Measurements from ENCODE around the gene SBK1.
"Not testable (repeated sequence)": the region's sequence is repeated elsewhere in the genome, so short reads cannot be mapped to it uniquely, and the experiment has no call there.

SBK1 gene

DNA sequence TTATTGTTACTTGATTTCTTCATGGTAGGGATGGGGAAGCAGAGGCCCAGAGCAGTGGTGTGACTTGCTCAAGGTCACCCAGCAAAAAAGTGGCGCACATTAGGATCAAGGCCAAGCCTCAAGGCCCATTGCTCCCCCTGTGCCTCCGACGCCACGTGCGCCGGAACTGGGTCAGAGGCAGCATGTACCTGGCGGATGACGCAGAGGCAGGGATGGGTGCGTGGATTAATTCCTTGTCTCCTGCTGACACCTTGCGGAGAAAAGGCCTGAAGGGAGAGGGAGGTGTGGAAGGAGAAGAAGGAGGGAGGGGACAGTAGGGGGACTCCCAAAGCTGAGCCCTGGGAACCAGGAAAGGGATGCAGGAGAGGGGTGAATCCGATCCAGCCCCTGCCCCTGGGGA, 18.5 kb downstream of the SBK1 start:
- no peak for DNase-seq

DNA sequence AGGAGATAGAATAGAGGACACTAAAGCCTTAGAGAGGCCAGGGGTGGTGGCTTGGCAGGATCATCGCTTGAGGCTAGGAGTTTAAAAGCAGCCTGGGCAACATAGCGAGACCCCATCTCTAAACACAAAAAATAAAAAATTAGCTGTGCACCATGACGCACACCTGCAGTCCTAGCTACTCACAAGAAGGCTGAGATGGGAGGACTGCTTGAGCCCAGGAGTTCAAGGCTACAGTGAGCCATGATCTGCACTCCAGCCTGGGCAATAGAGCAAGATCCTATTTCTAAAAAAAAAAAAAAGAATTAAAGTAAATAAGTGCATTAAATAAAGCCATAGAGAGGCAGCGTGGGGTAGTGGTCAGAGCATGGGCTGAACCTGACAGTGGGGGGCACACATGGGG, 19.1 kb downstream of the SBK1 start:
- no peak for DNase-seq

DNA sequence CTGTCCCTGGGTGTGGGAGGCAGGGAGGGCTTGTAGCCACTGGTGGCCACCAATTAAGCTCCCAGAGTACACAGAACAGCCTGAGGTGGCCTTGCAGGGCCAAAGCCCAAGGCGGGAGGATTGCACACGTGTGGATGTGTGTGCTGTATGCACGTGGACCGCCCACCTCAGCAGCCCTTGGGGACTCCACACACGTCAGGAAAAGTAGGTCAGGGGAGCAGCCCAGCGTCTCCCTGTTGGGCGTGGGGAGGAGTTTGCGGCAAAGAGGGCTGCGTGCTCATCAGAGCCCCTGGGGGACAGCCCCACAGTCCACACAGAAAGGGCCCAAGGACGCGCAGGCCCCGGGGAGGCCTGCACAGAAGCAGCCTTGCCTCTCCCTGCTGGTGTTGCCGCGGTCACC, 19.6 kb downstream of the SBK1 start:
- DNase-seq: peak; percentile 33

DNA sequence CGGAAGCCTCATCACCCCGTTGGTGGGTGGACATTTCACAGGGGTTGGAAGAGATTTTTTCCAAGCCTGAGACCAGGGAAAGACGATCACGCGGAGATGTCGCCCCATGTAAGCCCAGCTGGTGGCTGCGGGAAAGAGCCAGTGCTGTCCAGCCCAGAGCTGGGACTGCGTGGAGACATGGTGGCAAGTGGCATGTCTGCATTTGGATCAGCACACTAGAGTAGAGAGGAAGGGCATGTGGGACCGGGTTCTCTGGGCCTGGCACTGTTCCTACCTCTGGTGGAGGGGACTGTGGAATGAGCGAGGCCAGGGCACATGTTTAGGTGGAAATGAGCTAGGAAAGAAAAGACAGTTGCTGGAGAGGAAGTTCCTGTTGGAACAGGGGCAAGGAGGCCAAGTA, 20.0 kb downstream of the SBK1 start:
- no peak for DNase-seq

DNA sequence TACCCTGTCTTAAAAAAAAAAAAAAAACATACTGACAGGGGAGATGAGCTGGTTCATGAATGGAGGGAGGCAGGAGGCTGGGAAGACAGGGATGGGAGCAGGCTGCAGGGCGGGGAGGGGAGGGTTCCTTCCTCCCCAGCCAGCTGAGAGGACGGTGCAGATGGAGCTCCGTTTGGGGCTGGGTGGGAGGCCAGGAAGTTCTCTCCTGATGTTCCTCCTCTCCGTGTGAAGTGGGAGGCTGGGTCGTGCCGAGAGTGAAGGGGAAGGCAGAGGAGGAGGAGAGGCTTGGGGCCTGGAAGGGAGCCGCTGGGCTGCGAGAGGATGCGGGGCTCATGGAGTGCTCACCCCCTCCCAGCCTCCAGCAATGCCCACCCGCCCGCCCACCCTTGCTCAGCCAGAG, 21.3 kb downstream of the SBK1 start:
- no peak for DNase-seq

DNA sequence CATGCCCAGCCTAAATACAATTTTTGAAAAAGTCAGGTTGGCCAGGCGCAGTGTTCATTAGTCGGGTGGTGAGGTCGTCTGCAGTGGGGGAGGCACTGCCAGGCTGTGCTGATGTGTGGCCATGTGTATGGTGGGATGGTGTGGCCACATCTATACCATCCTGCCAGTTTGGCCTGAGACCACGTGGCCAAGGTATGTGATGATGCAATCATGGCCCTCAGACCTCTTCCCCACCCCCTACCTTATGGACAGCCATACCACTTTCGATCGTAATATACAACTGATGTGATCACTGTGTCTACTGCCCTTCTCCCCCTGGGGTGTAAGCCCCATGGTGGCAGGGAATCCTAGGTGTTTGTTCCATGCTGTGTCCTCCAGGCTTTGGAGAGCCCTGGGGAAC, 23.7 kb downstream of the SBK1 start:
- DNase-seq: no peak

DNA sequence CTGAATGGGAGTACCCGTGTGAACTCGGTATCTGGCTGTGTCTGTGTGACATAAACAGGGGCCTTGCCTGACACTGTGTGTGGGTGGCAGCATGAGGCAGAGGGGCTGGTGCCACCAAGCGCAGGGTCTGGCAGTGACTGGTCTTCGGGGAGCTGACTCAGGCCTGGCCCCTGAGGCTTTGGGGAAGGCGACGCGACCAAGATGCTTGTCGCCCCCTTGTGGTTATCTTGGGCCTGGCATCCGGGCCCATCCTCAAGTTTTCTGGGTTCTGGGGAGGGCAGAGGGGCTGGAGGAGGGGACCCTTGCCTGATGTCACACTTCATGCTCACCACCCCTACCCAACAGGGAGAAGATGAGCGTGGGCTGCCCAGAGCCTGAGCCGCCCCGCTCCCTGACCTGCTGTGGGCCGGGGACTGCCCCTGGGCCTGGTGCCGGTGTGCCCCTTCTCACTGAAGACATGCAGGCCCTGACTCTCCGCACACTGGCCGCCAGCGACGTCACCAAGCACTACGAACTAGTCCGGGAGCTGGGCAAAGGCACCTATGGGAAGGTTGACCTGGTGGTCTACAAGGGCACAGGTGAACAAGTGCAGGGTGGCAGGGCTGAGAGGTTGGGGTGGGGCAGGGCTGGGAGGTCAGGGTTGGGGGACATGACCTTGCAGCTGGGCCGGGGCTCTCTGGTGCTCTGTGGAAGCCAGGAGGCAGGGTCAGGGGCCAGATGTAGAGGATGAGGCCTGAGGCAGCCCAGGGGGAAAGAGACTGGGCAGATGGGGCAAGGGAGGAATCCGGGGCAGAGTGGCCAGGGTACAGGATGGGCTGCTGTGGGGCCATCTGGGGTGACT, 24.9 kb downstream of the SBK1 start:
- peak; percentile 62 for DNase-seq

DNA sequence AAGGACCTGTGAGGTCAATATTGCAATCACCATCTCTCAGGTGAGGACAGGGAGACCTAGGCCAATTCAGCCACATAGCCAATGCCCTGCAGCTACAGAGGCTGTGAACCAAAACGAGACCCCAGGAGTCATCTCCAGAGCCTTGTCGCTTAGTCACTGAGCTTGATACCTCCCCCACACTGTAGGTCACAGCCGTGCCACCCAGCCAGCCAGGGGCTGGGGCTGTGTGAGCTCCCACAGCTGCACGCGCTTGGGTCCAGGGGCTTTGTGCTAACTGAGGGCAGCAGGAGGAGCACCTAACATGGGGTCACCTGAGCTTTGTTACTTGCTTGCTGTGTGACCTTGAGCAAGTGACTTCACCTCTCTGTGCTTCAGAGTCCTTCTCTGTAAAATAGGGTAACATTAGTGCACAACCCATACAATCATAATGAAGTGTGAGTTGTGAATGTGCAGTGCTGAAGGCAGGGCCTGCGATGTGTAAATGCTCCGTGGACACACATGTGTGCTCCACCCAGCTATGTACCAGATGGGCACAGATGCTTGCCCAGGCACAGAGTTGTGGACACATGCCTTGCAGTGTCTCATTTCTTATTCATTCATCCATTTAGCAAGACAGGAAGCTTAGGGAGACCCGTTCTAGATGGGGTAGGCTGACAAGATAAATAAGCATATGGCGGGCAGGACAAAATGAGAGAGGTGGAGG, 25.9 kb downstream of the SBK1 start:
- DNase-seq: no peak

DNA sequence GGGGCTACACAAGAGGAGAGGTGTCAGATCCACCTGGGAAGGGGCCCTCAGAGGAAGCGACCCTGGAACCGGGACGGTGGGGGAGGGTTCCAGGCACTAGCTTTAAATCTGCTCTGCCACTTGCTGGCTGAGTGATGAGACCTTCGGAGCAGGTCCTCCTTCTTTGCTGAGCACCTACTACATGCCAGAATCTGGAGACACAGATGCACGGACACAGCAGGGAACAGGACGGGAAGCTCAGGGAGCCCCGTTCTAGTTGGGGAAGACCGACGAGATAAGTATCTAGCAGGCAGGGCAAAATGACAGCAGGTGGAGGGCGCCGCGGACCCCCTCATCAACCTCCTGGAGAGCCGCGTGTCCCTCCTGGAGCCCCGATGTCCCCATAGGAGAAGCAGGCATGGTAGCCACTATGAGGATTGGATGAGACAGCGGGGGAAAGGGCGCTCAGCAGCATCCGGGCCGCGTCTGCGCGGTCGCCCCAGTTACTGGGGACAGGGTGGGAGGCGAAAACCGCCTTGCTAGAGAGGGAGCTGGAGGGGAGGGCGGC, 27.2 kb downstream of the SBK1 start:
- DNase-seq: no peak

DNA sequence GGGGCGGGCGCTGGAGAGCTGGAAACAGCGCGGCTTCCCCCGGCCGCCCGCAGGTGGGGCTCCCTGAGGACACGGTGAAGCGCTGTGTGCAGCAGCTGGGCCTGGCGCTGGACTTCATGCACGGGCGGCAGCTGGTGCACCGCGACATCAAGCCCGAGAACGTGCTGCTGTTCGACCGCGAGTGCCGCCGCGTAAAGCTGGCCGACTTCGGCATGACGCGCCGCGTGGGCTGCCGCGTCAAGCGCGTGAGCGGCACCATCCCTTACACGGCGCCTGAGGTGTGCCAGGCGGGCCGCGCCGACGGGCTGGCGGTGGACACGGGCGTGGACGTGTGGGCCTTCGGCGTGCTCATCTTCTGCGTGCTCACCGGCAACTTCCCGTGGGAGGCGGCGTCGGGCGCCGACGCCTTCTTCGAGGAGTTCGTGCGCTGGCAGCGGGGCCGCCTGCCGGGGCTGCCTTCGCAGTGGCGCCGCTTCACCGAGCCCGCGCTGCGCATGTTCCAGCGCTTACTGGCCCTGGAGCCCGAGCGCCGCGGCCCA, 27.8 kb downstream of the SBK1 start:
- DNase-seq: no peak

DNA sequence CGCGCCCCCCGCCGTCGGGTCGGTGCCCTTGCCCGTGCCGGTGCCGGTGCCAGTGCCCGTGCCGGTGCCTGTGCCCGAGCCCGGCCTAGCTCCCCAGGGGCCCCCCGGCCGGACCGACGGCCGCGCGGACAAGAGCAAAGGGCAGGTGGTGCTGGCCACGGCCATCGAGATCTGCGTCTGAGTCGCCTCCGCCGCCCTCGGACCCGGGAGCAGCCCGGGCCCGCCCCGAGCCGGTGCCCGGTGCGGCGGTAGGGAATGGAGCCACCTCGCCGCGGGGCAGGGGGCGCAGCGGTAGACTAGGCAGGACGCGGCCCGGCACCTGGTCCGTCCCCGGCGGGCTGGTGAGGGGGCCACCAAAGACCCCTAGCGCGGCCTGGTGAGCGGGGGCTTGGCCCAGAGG, 28.4 kb downstream of the SBK1 start:
- no peak for DNase-seq

DNA sequence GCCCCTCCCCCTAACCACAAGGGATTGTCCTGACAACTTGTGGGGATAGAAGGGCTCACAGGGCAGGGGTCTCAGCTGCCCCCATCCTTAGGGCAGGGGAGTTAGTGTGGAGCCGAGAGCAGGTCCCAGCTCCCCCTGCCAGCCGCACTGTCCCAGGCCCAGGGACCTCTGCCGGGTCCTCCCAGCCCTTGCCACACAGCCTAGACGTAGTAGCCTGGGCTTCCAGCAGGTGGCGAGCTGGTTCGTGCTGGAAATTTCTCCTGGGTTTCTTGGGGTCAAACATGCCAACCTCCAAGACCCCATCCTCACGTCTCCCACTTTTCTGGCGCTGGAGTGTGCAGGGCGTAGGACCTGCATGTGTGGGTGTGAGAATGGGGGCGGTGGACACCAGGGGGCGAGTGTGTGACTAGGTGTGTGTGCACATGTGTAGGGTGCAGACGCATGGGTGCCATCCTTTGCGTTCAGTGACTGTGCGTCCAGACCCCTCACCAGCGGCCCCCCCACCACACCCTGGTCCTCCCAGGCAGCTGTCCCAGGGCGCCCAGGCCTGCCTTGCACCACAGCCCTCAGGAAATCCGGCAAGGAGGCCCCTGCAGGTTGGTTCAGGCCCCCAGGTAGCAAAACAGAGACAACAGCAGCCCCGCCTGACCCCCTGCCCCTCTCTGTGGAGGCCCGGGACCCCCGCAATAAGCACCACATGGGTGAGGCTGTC, 29.5 kb downstream of the SBK1 start:
- no peak for DNase-seq

DNA sequence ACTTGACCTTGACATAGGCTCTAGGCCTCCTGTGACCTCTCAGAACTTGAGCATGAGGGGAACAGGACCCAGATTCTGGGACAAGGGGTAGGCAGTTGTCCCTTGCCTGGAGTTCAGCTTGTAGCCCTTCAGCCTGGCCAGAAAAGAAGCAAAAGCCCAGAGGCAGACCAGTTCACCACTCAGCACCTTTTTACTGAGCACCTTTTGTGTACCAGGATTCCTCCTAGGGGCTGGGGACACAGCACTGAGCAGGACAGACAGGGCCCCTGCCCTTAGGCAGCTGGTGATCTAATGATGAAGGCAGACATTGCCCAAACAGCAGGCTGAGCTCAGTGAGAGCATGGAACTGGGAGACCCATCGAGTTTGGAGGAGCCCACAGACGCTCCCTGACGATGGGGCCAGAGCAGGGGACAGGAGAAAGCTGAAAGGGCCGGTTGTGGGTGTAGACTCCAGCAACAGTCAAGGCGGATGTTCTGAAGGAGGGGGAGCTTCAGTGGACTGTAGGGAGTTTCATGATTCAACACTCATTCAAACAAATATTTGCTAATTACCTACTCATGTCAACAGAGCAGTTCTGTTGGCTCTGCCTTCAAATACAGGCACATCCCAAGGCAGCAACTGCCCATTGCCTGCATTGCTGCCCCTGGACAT, 32.0 kb downstream of the SBK1 start:
- DNase-seq: no peak

DNA sequence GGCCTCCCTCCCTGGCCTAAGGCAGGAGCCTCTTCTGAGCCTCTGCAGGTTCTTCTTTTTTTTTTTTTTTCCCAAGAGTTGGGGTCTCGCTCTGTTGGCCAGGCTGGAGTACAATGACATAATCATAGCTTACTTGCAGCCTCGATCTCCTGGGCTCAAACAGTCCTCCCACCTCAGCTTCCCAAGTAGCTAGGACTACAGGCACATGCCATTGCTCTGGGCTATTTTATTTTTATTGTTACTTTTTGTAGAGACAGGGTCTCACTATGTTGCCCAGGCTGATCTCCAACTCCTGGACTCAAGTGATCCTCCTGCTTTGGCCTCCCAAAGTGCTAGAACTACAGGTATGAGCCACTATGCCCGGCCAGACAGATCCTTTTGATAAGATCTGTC, 32.6 kb downstream of the SBK1 start:
- DNase-seq: no peak

DNA sequence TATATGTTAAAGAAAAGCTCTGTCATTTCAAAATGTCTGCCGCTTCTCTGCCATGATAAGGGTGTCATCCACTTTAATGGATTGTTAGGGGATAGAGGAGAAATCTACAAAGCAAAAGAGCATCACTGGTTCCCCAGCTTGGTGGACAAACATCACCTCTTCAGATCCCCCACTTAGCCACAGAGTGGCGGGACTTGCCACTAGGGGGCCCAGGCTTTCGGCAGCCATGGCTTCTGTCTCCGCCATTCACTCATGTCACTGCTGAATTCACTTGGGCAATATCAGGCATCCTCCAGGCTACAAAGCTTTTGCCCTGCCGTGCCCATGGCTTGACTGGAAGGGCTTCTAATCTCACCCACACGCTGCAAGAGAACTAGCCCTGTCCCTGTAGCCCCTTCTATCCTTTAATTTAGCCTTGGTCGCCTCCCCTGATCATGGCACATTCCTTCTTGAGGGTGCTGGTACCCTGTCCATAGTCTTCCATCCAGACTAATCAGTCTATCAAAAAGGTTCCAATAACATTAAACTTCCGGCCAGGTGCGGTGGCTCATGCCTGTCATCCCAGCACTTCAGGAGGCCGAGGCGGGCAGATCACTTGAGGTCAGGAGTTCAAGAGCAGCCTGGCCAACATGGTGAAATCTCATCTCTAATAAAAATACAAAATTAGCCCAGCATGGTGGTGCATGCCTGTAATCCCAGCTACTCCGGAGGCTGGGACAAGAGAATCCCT, 34.7 kb downstream of the SBK1 start:
- DNase-seq: peak; percentile 58

DNA sequence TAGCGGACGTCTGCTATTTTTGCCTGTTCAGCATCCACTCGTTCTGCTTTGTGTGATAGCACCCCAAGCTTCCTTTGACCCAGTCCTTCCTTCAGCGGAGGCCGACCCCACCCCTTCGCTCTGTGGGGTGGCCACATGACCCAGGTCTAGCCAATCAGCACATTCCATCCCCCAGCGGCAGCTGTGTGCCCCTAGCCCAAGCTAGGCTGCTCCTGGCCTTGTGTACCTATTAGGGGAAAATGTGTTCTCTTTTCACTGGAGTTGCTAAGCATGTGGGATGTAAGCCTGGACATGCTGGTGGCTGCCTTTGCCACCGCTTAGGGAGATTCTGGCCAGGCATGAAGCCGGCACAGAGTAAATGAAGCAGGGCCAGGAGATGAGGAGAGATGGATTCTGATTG, 37.9 kb downstream of the SBK1 start:
- DNase-seq: not testable (repeated sequence)

DNA sequence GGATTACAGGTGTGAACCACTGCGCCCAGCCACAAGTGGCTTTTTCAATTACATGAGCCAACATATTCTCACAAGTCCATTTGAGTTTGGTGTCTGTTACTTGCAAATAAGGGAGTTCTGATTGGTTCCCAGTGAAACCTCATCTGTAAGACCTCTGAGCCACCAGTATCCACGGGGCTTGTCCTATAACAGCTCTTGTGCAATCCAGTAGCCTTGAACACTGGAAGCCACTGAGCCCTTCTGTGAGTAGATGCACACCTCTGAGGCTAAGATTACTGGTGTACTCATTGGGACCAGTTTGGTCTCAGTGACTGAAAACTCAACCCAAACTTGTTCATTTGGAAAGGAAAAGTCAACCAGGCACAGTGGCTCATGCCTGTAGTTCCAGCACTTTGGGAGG, 38.7 kb downstream of the SBK1 start:
- not testable (repeated sequence) for DNase-seq

DNA sequence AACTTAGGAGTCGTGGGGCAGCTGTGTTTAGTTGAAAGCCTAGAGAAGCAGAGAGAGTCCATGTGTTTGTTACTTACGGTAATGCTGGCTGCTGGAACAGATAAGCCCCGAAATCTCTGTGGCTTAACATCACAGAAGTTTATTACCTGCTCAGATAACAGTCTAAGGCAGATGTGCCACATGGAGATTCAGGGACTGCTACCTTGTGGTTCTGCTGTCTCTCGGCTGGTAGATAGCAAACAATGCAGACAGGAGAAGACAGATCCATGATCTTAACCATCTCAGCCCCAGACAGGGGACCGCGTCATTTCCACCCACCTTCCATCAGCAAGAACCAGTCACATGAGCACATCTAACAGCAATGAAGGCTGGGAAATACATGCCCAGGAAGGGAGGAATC, 40.3 kb downstream of the SBK1 start:
- DNase-seq: not testable (repeated sequence)

DNA sequence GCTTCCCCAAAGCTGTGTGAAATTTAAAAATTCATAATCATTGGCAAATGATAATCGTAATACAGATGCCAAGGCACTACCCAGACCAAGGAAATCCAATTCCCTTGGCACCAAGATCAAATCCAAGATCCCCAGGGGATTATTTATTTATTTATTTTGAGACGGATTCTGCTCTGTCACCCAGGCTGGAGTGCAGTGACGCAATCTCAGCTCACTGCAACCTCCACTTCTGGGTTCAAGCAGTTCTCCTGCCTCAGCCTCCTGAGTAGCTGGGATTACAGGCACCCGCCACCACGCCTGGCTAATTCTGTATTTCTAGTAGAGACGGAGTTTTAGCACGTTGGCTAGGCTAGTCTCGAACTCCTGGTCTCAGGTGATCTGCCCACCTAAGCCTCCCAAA, 43.4 kb downstream of the SBK1 start:
- DNase-seq: not testable (repeated sequence)

DNA sequence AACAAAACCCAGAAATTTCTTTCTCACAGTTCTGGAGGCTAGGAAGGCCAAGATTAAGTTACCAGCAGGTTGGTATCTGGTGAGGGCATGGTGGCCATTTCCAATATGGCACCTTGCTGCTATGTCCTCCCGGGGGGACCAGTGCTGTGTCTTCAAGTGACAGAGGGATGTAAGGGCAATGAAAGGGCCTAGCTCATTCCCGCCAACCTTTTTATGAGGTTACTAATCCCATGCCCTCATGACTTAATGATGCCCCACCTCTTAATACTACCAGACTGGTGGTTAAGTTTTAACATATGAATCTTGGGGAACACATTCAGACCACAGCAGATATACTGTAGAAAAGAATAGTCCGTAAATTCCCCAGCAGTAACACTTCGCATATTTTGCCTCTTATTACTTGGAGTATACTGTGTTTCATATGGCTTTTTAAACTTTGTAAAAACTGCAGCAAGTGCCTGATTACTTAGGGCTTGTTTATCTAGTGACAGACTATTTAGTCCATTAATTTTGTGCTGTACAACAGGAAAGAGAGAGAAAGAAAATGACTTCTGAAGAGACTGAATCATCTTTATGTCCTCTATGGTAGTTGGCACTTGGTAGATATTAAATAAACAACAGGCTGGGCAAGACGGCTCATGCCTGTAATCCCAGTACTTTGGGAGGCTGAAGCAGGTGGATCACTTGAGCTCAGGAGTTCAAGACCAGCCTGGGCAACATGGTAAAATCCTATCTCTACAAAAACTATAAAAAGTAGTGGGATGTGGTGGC, 44.8 kb downstream of the SBK1 start:
- not testable (repeated sequence) for DNase-seq

DNA sequence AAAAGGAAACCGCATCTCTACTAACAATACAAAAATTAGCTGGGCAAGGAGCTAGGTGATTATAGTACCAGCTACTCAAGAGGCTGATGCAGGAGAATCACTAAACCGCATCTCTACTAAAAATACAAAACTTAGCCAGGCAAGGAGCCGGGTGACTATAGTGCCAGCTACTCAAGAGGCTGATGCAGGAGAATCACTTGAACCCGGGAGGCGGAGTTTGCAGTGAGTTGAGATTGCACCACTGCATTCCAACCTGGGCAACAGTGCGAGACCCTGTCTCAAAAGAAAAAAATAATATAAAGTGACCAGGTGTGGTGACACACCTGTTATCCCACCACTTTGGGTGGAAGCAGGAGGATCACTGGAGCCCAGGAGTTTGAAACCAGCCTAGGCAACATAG, 45.9 kb downstream of the SBK1 start:
- DNase-seq: not testable (repeated sequence)
